Upper lobe of right lung (tissue), 1 donor: ENCODE data around the gene FAM171A2. TPM values are rescaled to one million over a fixed set of nuclear protein-coding genes. Genes with fewer than 3 reads are reported as not detected.

ENCODE experiments used
- ATAC-seq: fragments of 200-7000 bp; cut with Tn5 transposase; one replicate; pipeline ENCODE4 v1.9.1; 2020; ENCODE audit warnings: mild to moderate bottlenecking, moderate library complexity
- DNase-seq: peaks from one replicate; pipeline ENCODE4 v3.0.0-alpha.2; 2020
- H3K27ac ChIP-seq: fragments of 200-600 bp; one replicate; pipeline ENCODE4 v1.8.0; 2022
- H3K27me3 ChIP-seq: fragments of 200-600 bp; one replicate; pipeline ENCODE4 v1.8.0; 2022; ENCODE audit warnings: mild to moderate bottlenecking
- H3K36me3 ChIP-seq: fragments of 200-600 bp; one replicate; pipeline ENCODE4 v1.8.0; 2022
- H3K4me1 ChIP-seq: fragments of 200-600 bp; one replicate; pipeline ENCODE4 v1.8.0; 2022
- H3K4me3 ChIP-seq: fragments of 200-600 bp; one replicate; pipeline ENCODE4 v1.8.0; 2022; ENCODE audit warnings: mild to moderate bottlenecking
- H3K9me3 ChIP-seq: fragments of 200-600 bp; one replicate; pipeline ENCODE4 v1.8.0; 2022
- intact Hi-C: fragments of 100-400 bp; cut with DNase I; formaldehyde crosslinking; loops from one replicate; pipeline ENCODE4 v1.11.0; 2022
- total RNA-seq: library from RNA; stranded (reverse); fragmentation: NEBNext Ultra II Directional; extraction: Animal tissue kit (Norgen Biotek cat#: 25700); gene quantifications from one replicate; pipeline ENCODE4 v1.2.1, GENCODE V29; 2021
- TF ChIP-seq, protein P1 (sequence below): fragments of 200-600 bp; IDR thresholded peaks from one replicate; pipeline ENCODE4 v1.8.0; 2022; ENCODE audit warnings: antibody characterized with exemption
- donor health status: DM: no; HTN: yes; CAD: no; lungs with severe emphysema.

The FAM171A2 gene
- total RNA-seq, 1 donor from 2014 or later: 1.8 TPM

DNA sequence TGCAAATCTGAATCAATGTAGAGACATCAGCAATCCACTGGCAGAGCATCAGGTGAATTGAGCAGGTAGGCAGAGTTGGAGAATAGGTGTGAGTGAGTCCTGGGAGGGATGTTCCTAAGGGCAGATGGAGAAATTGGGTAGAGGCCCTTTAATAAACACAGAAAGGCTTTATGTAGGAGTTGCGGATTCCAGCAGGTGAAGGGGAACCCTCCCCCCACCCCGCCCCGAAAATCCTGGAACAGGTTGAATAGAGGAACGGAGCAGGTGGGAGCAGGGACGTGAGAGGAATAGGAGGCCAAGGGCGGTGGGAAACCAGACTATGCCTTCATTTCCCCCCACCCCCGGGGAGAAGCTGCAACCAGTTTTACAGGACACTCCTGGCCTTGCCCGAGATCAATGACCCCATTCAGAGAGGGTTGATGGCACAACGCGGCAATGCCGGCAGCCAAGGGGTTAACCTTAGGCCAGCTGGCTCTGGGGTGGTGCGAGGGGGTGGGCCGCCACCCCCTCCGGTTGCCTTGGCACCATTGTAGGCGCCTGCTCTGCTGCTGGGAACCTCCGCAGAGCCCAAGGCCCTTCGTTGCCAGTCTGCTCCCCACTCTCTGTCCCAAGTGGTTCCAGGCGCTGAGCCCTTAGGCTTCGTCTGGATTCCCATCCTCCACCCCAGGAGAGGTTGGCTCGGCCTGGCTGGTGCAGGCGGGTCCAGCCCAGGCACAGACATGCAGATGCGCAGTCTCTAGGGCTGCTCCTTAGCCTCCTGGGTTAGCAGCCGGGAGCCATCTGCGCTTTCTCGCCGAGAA, 56.1 kb downstream of the FAM171A2 start:
- Histone ChIP-seq H3K27ac (no peak overlapping the region), H3K4me3 (peak overlapping the region; percentile 51), H3K36me3 (no peaks in the 10 kb centered on the region), H3K9me3 (no peaks in the 10 kb centered on the region), H3K27me3 (peaks cover 15% of the 10 kb centered on the region), H3K4me1 (peaks cover 19% of the 10 kb centered on the region)
- ATAC-seq (peak; percentile 53), DNase-seq (no peak)
- TF ChIP-seq, protein P1, sequence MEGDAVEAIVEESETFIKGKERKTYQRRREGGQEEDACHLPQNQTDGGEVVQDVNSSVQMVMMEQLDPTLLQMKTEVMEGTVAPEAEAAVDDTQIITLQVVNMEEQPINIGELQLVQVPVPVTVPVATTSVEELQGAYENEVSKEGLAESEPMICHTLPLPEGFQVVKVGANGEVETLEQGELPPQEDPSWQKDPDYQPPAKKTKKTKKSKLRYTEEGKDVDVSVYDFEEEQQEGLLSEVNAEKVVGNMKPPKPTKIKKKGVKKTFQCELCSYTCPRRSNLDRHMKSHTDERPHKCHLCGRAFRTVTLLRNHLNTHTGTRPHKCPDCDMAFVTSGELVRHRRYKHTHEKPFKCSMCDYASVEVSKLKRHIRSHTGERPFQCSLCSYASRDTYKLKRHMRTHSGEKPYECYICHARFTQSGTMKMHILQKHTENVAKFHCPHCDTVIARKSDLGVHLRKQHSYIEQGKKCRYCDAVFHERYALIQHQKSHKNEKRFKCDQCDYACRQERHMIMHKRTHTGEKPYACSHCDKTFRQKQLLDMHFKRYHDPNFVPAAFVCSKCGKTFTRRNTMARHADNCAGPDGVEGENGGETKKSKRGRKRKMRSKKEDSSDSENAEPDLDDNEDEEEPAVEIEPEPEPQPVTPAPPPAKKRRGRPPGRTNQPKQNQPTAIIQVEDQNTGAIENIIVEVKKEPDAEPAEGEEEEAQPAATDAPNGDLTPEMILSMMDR: no peak
- intact Hi-C loops: no loop called here

DNA sequence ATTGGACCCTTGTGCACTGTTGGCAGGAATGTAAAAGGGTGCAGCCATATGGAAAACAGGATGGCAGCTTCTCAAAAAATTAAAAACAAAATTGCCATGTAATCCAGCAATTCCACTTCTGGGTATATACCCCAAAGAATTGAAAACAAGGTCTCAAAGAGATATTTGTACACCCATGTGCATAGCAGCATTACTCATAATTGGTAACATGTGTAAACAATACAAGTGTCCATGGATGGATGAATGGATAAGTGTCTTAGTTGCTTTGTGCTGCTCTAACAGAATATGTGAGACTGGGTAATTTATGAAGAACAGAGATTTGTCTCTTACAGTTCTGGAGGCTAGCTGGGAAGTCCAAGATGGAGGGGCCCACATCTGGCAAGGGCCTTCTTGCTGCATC, 59.0 kb downstream of the FAM171A2 start:
- TF ChIP-seq, protein P1: no peak
- DNase-seq (no peak), ATAC-seq (no peak)
- H3K36me3 ChIP-seq: no peaks in the 10 kb centered on the region
- H3K4me3 ChIP-seq: no peak overlapping the region
- intact Hi-C loops: no loop called here
- no peaks in the 10 kb centered on the region for H3K9me3 ChIP-seq
- H3K27ac ChIP-seq: no peak overlapping the region
- peaks cover 19% of the 10 kb centered on the region for H3K4me1 ChIP-seq
- peaks cover 15% of the 10 kb centered on the region for H3K27me3 ChIP-seq

Other genes with a start within 250 kb of the FAM171A2 start
- gene HDAC5, start 240.2 kb downstream of the FAM171A2 start, total RNA-seq: 55.3 TPM
- 0.35 TPM for gene HROB, start 221.9 kb downstream of the FAM171A2 start, total RNA-seq
- not detected for gene ASB16, start 193.1 kb downstream of the FAM171A2 start, total RNA-seq
- gene TMUB2, start 176.9 kb downstream of the FAM171A2 start, total RNA-seq: 38.8 TPM
- 65.0 TPM for gene ATXN7L3, start 164.0 kb downstream of the FAM171A2 start, total RNA-seq
- gene UBTF, start 144.2 kb downstream of the FAM171A2 start, total RNA-seq: 62.6 TPM
- gene SLC4A1, start 95.7 kb downstream of the FAM171A2 start, total RNA-seq: 0.43 TPM
- gene RUNDC3A, start 55.3 kb downstream of the FAM171A2 start, total RNA-seq: 0.32 TPM
- gene SLC25A39, start 39.0 kb downstream of the FAM171A2 start, total RNA-seq: 76.8 TPM
- 722 TPM for gene GRN, start 18.6 kb downstream of the FAM171A2 start, total RNA-seq
- gene ITGA2B, start 25.8 kb upstream of the FAM171A2 start, total RNA-seq: 4.6 TPM
- gene GPATCH8, start 139.6 kb upstream of the FAM171A2 start, total RNA-seq: 40.7 TPM
- gene FZD2, start 193.6 kb upstream of the FAM171A2 start, total RNA-seq: 8.7 TPM